Measurements from ENCODE around the gene CNTN5.

- TF ChIP-seq RARB (CRISPR knock-in tag; IDR thresholded peaks at IDR 0.05) (no peak), ESRRG (CRISPR knock-in tag; IDR thresholded peaks at IDR 0.05) (no peak)
Observed at GRCh38 chr11:100316952-100317351, 1296.2 kb downstream of the CNTN5 start.

Data from SK-N-SH treated with all-trans-retinoic acid at 6 μM for 48 hours (cell line).